Glutamatergic neuron (in vitro differentiated cells): ENCODE measurements around the gene IRX6. TPM values are rescaled to one million over a fixed set of nuclear protein-coding genes. Genes with fewer than 3 reads are reported as not detected.

Experiments
- DNase-seq: peaks from one replicate; pipeline ENCODE4 v3.0.0; 2022
- H3K27ac Mint-ChIP-seq: one replicate; pipeline ENCODE4 v1.8.0; 2020; ENCODE audit warnings: mild to moderate bottlenecking, mixed read lengths, inconsistent platforms; ENCODE audit not compliant: unreplicated experiment
- H3K27me3 Mint-ChIP-seq: one replicate; pipeline ENCODE4 v1.8.0; 2020; ENCODE audit warnings: mild to moderate bottlenecking, moderate library complexity, mixed read lengths, inconsistent platforms; ENCODE audit not compliant: unreplicated experiment
- H3K36me3 Mint-ChIP-seq: one replicate; pipeline ENCODE4 v1.8.0; 2020; ENCODE audit warnings: mild to moderate bottlenecking, mixed read lengths, inconsistent platforms; ENCODE audit not compliant: unreplicated experiment
- H3K4me1 Mint-ChIP-seq: one replicate; pipeline ENCODE4 v1.8.0; 2020; ENCODE audit warnings: mild to moderate bottlenecking, low read depth, mixed read lengths, inconsistent platforms; ENCODE audit not compliant: unreplicated experiment
- H3K4me3 Mint-ChIP-seq: one replicate; pipeline ENCODE4 v1.8.0; 2020; ENCODE audit warnings: mild to moderate bottlenecking, mixed read lengths, inconsistent platforms; ENCODE audit not compliant: unreplicated experiment
- H3K9me3 Mint-ChIP-seq: one replicate; pipeline ENCODE4 v1.8.0; 2020; ENCODE audit warnings: mild to moderate bottlenecking, moderate library complexity, mixed read lengths, inconsistent platforms; ENCODE audit not compliant: unreplicated experiment
- total RNA-seq: library from RNA; stranded (reverse); fragmentation: NEBNext Ultra II Directional; extraction: Animal tissue kit (Norgen Biotek cat#: 25700); gene quantifications from one replicate; pipeline ENCODE4 v1.2.1, GENCODE V29; 2021; ENCODE audit not compliant: unreplicated experiment
- TF ChIP-seq, protein P1 (sequence below): fragments of 200-600 bp; sonication (generic); IDR thresholded peaks from one replicate; pipeline ENCODE4 v1.5.0; 2021; ENCODE audit not compliant: partially characterized antibody, unreplicated experiment

Gene IRX6
- total RNA-seq, 1 donor from 2014 or later = not detected

DNA sequence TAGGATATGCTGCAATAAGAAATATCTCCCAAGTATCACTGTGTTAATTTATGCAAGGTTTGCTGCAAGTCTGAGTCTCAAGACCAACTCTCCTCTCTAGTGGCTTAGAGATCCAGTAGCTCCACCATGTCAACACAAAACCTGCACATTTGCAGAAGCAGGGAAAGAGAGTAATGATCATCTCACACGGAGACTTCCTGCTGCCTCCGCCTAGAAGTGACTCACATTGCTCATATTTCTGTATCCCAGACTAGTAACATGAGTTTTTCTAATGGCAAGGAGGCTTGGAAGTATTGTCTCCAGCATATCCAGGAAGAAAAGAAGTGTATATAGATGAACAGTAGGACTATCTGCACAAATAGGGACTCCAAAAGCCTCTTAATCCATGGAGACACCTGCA lies 15.0 kb upstream of the IRX6 start:
- Mint-ChIP-seq H3K27me3 (no peaks in the 10 kb centered on the region), H3K27ac (no peak overlapping the region), H3K9me3 (no peaks in the 10 kb centered on the region), H3K36me3 (no peaks in the 10 kb centered on the region), H3K4me1 (no peaks in the 10 kb centered on the region), H3K4me3 (no peak overlapping the region)
- DNase-seq = no peak
- TF ChIP-seq, protein P1, sequence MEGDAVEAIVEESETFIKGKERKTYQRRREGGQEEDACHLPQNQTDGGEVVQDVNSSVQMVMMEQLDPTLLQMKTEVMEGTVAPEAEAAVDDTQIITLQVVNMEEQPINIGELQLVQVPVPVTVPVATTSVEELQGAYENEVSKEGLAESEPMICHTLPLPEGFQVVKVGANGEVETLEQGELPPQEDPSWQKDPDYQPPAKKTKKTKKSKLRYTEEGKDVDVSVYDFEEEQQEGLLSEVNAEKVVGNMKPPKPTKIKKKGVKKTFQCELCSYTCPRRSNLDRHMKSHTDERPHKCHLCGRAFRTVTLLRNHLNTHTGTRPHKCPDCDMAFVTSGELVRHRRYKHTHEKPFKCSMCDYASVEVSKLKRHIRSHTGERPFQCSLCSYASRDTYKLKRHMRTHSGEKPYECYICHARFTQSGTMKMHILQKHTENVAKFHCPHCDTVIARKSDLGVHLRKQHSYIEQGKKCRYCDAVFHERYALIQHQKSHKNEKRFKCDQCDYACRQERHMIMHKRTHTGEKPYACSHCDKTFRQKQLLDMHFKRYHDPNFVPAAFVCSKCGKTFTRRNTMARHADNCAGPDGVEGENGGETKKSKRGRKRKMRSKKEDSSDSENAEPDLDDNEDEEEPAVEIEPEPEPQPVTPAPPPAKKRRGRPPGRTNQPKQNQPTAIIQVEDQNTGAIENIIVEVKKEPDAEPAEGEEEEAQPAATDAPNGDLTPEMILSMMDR = no peak

DNA sequence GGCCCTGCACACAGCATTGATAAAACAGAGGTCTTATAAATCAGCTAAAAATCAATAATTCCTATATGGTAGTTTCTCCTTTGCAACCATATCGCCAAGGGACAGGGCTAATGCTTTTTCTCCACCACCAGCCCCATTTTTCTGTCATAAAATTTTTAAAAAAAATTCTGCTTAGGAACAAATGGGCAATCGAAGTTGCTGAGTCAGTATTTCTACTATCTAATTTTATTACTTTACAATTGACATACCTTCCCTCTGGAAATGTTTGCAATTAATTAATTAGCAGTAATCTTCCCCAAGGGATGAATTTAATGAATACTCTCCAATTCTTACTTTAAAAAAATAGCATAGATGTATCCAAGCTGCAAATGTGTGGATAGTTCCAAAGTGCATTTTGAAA lies 1.7 kb upstream of the IRX6 start:
- Mint-ChIP-seq H3K27me3 (peaks cover 8% of the 10 kb centered on the region), H3K36me3 (no peaks in the 10 kb centered on the region), H3K27ac (no peak overlapping the region), H3K4me3 (no peak overlapping the region), H3K4me1 (no peaks in the 10 kb centered on the region), H3K9me3 (peaks cover 2% of the 10 kb centered on the region)
- TF ChIP-seq, protein P1 = no peak
- no peak for DNase-seq

- TF ChIP-seq, protein P1 = no peak
- peaks cover 16% of the 10 kb centered on the region for H3K27me3 Mint-ChIP-seq
- H3K27ac Mint-ChIP-seq = no peak overlapping the region
- peak overlapping the region; percentile 80 for H3K4me3 Mint-ChIP-seq
- no peaks in the 10 kb centered on the region for H3K36me3 Mint-ChIP-seq
- H3K4me1 Mint-ChIP-seq = peaks cover 4% of the 10 kb centered on the region
- peaks cover 2% of the 10 kb centered on the region for H3K9me3 Mint-ChIP-seq
- DNase-seq = peak; percentile 34
Observed at GRCh38 chr16:55324285-55325079, 479 bp downstream of the IRX6 start.

- Mint-ChIP-seq H3K27ac (no peak overlapping the region), H3K36me3 (no peaks in the 10 kb centered on the region), H3K4me3 (no peak overlapping the region), H3K4me1 (peaks cover 4% of the 10 kb centered on the region), H3K9me3 (peaks cover 2% of the 10 kb centered on the region), H3K27me3 (peaks cover 16% of the 10 kb centered on the region)
- TF ChIP-seq, protein P1 = no peak
- DNase-seq = no peak
Observed at GRCh38 chr16:55325080-55325447, 1.1 kb downstream of the IRX6 start.

- DNase-seq = no peak
- peaks cover 4% of the 10 kb centered on the region for H3K4me1 Mint-ChIP-seq
- peak overlapping the region; percentile 20 for H3K4me3 Mint-ChIP-seq
- H3K27me3 Mint-ChIP-seq = peaks cover 18% of the 10 kb centered on the region
- TF ChIP-seq, protein P1 = no peak
- no peak overlapping the region for H3K27ac Mint-ChIP-seq
- H3K9me3 Mint-ChIP-seq = peaks cover 2% of the 10 kb centered on the region
- no peaks in the 10 kb centered on the region for H3K36me3 Mint-ChIP-seq
Observed at GRCh38 chr16:55325458-55326109, 1.6 kb downstream of the IRX6 start.
